GM23248 (cell line): Measurements from ENCODE around the gene MTFR1L.

Experiments used
- EZH2 ChIP-seq: fragments of 200-600 bp; sonication (generic); IDR thresholded peaks from 2 replicates; pipeline ENCODE4 v1.6.1; 2018; ENCODE audit warnings: antibody characterized with exemption, mild to moderate bottlenecking; ENCODE audit not compliant: insufficient read depth, poor library complexity, severe bottlenecking
- EZH2phosphoT487 ChIP-seq: fragments of 200-600 bp; sonication (generic); IDR thresholded peaks from 2 replicates; pipeline ENCODE4 v1.6.1; 2018; ENCODE audit warnings: antibody characterized with exemption, moderate library complexity, mild to moderate bottlenecking, low read depth; ENCODE audit not compliant: insufficient read depth

GRCh38 chr1:25807480-25808390, 12.0 kb upstream of the MTFR1L start:
- TF ChIP-seq EZH2 (no peak), EZH2phosphoT487 (no peak)
